Liver (tissue), 9 donors: Measurements from ENCODE around the gene NF1. TPM values are rescaled to one million over a fixed set of nuclear protein-coding genes. Genes with fewer than 3 reads are reported as not detected.
"Not testable (repeated sequence)": the region's sequence is repeated elsewhere in the genome, so short reads cannot be mapped to it uniquely, and the experiment has no call there.

Source experiments
- DNase-seq: peaks from one replicate; pipeline ENCODE4 v3.0.0-alpha.2; 2017; ENCODE audit warnings: low spot score
- H3K27ac ChIP-seq, 2 donors: one replicate each; pipeline ENCODE4 v1.7.0; 2013; ENCODE audit warnings: inconsistent platforms in 2 of 2, low read length in 2 of 2, control low read depth in 1 of 2, low read depth in 1 of 2, mild to moderate bottlenecking in 1 of 2
- H3K27me3 ChIP-seq, 4 donors: one replicate each; pipeline versions ENCODE4 v1.6.1 to v1.7.0; 2013; ENCODE audit warnings: low read length in 3 of 4, inconsistent platforms in 1 of 4, mild to moderate bottlenecking in 1 of 4, moderate library complexity in 1 of 4; ENCODE audit not compliant: control insufficient read depth in 4 of 4, insufficient read depth in 4 of 4
- H3K36me3 ChIP-seq, 4 donors: one replicate each; pipeline versions ENCODE4 v1.6.1 to v1.7.0; 2013; ENCODE audit warnings: low read length in 3 of 4, mild to moderate bottlenecking in 3 of 4, low read depth in 1 of 4, moderate library complexity in 1 of 4; ENCODE audit not compliant: control insufficient read depth in 4 of 4, insufficient read depth in 3 of 4
- H3K4me1 ChIP-seq, 4 donors: one replicate each; pipeline versions ENCODE4 v1.6.1 to v1.7.0; 2013; ENCODE audit warnings: low read length in 3 of 4, mild to moderate bottlenecking in 3 of 4, moderate library complexity in 1 of 4; ENCODE audit not compliant: control insufficient read depth in 4 of 4, insufficient read depth in 4 of 4
- H3K4me3 ChIP-seq, 3 donors: one replicate each; pipeline versions ENCODE4 v1.6.1 to v1.7.0; 2013; ENCODE audit warnings: low read length in 3 of 3, control low read depth in 1 of 3, low read depth in 1 of 3, mild to moderate bottlenecking in 1 of 3
- H3K9ac ChIP-seq, 2 donors: one replicate each; pipeline ENCODE4 v1.7.0; 2013; ENCODE audit warnings: low read length in 2 of 2, mild to moderate bottlenecking in 2 of 2, moderate library complexity in 2 of 2, control low read depth in 1 of 2, low read depth in 1 of 2
- H3K9me3 ChIP-seq, 4 donors: one replicate each; pipeline versions ENCODE4 v1.6.1 to v1.7.0; 2013; ENCODE audit warnings: low read length in 3 of 4; ENCODE audit not compliant: control insufficient read depth in 4 of 4
- FOXA1 ChIP-seq: IDR thresholded peaks from 2 replicates; pipeline ENCODE4 v1.6.1; 2016; ENCODE audit warnings: antibody characterized with exemption
- FOXA2 ChIP-seq: IDR thresholded peaks from 2 replicates; pipeline ENCODE4 v1.6.1; 2016; ENCODE audit warnings: antibody characterized with exemption
- GABPA ChIP-seq, 2 donors: IDR thresholded peaks in 1 of 2; conservative IDR thresholded peaks in 1 of 2; 2 replicates each; pipeline ENCODE4 v1.6.1; 2016; ENCODE audit warnings: antibody characterized with exemption in 2 of 2, mild to moderate bottlenecking in 1 of 2, moderate library complexity in 1 of 2
- HNF4A ChIP-seq, 2 donors: conservative IDR thresholded peaks; 2 replicates each; pipeline ENCODE4 v1.6.1; 2016; ENCODE audit warnings: antibody characterized with exemption in 2 of 2, mild to moderate bottlenecking in 2 of 2
- HNF4G ChIP-seq: IDR thresholded peaks from 2 replicates; pipeline ENCODE4 v1.6.1; 2016; ENCODE audit warnings: antibody characterized with exemption
- MAX ChIP-seq: IDR thresholded peaks from 2 replicates; pipeline ENCODE4 v1.6.1; 2016; ENCODE audit warnings: antibody characterized with exemption
- NR2F2 ChIP-seq: IDR thresholded peaks from 2 replicates; pipeline ENCODE4 v1.6.1; 2016; ENCODE audit warnings: antibody characterized with exemption
- RAD21 ChIP-seq, 2 donors: IDR thresholded peaks; 2 replicates each; pipeline ENCODE4 v1.6.1; 2016; ENCODE audit warnings: antibody characterized with exemption in 2 of 2, mild to moderate bottlenecking in 2 of 2
- REST ChIP-seq: IDR thresholded peaks from 2 replicates; pipeline ENCODE4 v1.6.1; 2016; ENCODE audit warnings: antibody characterized with exemption, mild to moderate bottlenecking
- SP1 ChIP-seq: IDR thresholded peaks from 2 replicates; pipeline ENCODE4 v1.6.1; 2018; ENCODE audit warnings: antibody characterized with exemption, mild to moderate bottlenecking
- TAF1 ChIP-seq: conservative IDR thresholded peaks from 2 replicates; pipeline ENCODE4 v1.6.1; 2016; ENCODE audit warnings: antibody characterized with exemption, mild to moderate bottlenecking
- YY1 ChIP-seq: IDR thresholded peaks from 2 replicates; pipeline ENCODE4 v1.6.1; 2016; ENCODE audit warnings: antibody characterized with exemption, mild to moderate bottlenecking
- WGBS: extraction: QIAGEN DNeasy Blood & Tissue Kit; methylation state at CpG from one replicate; pipeline ENCODE4 v1.1.7; 2013; 5-methylcytosine and 5-hydroxymethylcytosine counted together
- polyA plus RNA-seq, 2 donors: library from polyadenylated mRNA; stranded (reverse) in 1 of 2; unstranded in 1 of 2; fragments of 200-250 nt in 1 of 2; fragments of >200 nt in 1 of 2; fragmentation: Nextera tagmentation in 1 of 2; extraction: Ambion mirVana in 1 of 2; gene quantifications; one replicate each; pipeline versions ENCODE4 v1.2.1 to v1.2.3, GENCODE V29; 2013 to 2015
- total RNA-seq, 2 donors: library from RNA; depleted of rRNA; stranded (reverse); fragments of >200 nt; gene quantifications; one replicate each; pipeline ENCODE4 v1.2.3, GENCODE V29; 2014
- TF ChIP-seq, protein P1 (sequence below): IDR thresholded peaks from 2 replicates; pipeline ENCODE4 v1.6.1; 2016; ENCODE audit warnings: antibody characterized with exemption
- donor health status: healthy.
- donor health status: healthy.
- donor health status: healthy.
- donor health status: healthy.
- donor health status: healthy.

NF1 gene
- total and polyA plus RNA-seq, 4 donors: 4.6 to 42.6 (median 13.5) TPM

- peaks cover 0 to 4% (median 3%) of the 10 kb centered on the region in 4 donors for H3K36me3 ChIP-seq
- no peak for DNase-seq
- WGBS: 96% methylated on average over 1 of the region's 1 CpG
- H3K9me3 ChIP-seq: no peaks in the 10 kb centered on the region
- no peaks in the 10 kb centered on the region for H3K4me1 ChIP-seq
- no peak overlapping the region for H3K4me3 ChIP-seq
- no peak overlapping the region for H3K27ac ChIP-seq
- no peaks in the 10 kb centered on the region for H3K27me3 ChIP-seq
- H3K9ac ChIP-seq: no peak overlapping the region
- no peak for TF ChIP-seq GABPA (IDR thresholded peaks at IDR 0.05 in 1 of 2, conservative IDR thresholded peaks at IDR 0.05 in 1 of 2)
- no peak for TF ChIP-seq RAD21 (IDR thresholded peaks at IDR 0.05)
- no peak for TF ChIP-seq REST
- no peak for TF ChIP-seq FOXA1
- TF ChIP-seq SP1: no peak
- TF ChIP-seq FOXA2: no peak
Measured at GRCh38 chr17:31379597-31380205, 284.9 kb downstream of the NF1 start.

- Histone ChIP-seq H3K27me3 (no peaks in the 10 kb centered on the region), H3K9me3 (no peaks in the 10 kb centered on the region), H3K36me3 (peaks cover 0 to 4% (median 2%) of the 10 kb centered on the region in 4 donors), H3K4me1 (no peaks in the 10 kb centered on the region), H3K4me3 (no peak overlapping the region), H3K27ac (no peak overlapping the region), H3K9ac (no peak overlapping the region)
- TF ChIP-seq REST (no peak), SP1 (no peak), HNF4A (conservative IDR thresholded peaks at IDR 0.05) (no peak), YY1 (no peak), NR2F2 (no peak), HNF4G (no peak), MAX (no peak), TAF1 (no peak), RAD21 (IDR thresholded peaks at IDR 0.05) (no peak), FOXA2 (no peak)
- TF ChIP-seq, protein P1, sequence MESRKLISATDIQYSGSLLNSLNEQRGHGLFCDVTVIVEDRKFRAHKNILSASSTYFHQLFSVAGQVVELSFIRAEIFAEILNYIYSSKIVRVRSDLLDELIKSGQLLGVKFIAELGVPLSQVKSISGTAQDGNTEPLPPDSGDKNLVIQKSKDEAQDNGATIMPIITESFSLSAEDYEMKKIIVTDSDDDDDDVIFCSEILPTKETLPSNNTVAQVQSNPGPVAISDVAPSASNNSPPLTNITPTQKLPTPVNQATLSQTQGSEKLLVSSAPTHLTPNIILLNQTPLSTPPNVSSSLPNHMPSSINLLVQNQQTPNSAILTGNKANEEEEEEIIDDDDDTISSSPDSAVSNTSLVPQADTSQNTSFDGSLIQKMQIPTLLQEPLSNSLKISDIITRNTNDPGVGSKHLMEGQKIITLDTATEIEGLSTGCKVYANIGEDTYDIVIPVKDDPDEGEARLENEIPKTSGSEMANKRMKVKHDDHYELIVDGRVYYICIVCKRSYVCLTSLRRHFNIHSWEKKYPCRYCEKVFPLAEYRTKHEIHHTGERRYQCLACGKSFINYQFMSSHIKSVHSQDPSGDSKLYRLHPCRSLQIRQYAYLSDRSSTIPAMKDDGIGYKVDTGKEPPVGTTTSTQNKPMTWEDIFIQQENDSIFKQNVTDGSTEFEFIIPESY: no peak
- no peak for DNase-seq
Measured at GRCh38 chr17:31381165-31381668, 286.4 kb downstream of the NF1 start.

GRCh38 chr17:31382668-31383275 is 288.0 kb downstream of the NF1 start:
- not testable (repeated sequence) for H3K27me3 ChIP-seq, H3K36me3 ChIP-seq, H3K9ac ChIP-seq, H3K9me3 ChIP-seq, H3K27ac ChIP-seq, DNase-seq, H3K4me3 ChIP-seq, H3K4me1 ChIP-seq
- WGBS: 98% methylated on average over 11 of the region's 11 CpGs

- not testable (repeated sequence) for H3K36me3 ChIP-seq, H3K4me3 ChIP-seq, H3K9me3 ChIP-seq, H3K27me3 ChIP-seq, H3K9ac ChIP-seq, H3K4me1 ChIP-seq, H3K27ac ChIP-seq, DNase-seq
- WGBS: 94% methylated on average over 6 of the region's 6 CpGs
Measured at GRCh38 chr17:31383488-31383887, 288.7 kb downstream of the NF1 start.
